Activated T-cell treated with anti-CD3 and anti-CD28 coated beads for 24 hours (primary cell): ENCODE results near the gene ELMOD3.
A peak's percentile ranks its signal among the peaks of the same experiment; 100 is the strongest.
"Not testable (repeated sequence)": the region's sequence is repeated elsewhere in the genome, so short reads cannot be mapped to it uniquely, and the experiment has no call there.

Source experiments
- DNase-seq: peaks from one replicate; pipeline ENCODE4 v3.0.0-alpha.2; 2020; ENCODE audit warnings: low read depth

ELMOD3 gene

DNA sequence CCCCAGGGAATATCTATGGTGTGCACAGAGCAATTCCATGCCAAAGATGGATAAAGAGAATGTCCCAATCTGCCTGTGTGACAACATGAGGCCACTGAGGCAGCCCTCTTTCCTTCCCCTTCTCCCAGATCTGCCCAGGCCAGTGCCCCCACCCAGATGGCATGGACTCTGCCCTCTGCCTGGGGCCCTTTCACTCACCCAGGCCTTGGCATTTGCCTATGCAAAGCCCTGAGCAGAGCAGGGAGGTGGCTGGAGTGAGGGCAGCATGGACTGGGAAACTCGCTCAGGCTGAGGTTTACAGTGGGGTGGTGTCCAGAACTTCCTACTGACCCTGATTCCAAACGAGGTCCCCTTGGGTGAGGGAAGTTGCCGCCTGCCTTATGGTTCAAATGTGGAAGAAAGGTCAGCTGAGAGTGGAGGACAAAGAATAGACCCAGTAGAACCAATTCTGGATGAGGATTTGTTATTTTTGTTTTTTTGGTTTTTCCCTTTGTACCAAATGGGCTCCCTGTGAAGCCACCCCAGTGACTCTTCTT lies 72.8 kb downstream of the ELMOD3 start:
- no peak for DNase-seq

GRCh38 chr2:85428343-85428881 lies 73.8 kb downstream of the ELMOD3 start:
- DNase-seq = no peak

DNA sequence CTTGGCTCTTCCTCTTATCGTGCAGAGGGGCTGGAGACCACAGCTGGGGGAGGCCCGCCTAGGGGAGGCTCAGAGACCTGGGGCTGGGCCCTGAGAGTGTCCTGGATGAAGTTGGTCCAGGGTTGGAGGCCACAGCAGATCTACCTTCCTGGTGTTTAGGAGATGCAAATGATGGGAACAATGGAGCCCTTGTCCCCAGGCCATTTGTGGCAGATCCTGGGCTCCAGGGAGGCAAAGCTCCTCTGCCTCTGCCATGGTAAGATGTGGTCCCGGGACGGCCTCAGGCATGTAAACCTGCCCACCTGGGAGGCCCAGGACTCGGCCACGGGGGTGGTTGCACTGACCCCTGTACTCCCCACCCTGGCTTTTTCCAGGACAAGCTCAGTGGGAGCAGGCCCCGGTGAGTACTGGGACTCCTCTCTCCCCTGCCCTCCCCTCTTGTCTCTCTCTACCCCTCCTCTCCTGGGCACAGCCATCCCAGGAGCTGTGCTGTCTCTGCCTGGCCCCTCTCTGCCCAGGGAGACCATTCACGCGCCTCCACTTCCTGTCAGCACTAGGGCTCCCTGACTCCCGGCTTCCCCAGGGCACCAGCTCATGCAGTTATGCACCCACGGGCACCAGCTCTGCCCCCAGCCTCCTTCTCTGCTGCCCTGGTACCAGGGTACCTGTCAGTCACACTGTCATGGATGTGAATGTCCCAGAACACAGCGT lies 74.8 kb downstream of the ELMOD3 start:
- DNase-seq = no peak

- no peak for DNase-seq
Observed at GRCh38 chr2:85429924-85430289, 75.3 kb downstream of the ELMOD3 start.

DNA sequence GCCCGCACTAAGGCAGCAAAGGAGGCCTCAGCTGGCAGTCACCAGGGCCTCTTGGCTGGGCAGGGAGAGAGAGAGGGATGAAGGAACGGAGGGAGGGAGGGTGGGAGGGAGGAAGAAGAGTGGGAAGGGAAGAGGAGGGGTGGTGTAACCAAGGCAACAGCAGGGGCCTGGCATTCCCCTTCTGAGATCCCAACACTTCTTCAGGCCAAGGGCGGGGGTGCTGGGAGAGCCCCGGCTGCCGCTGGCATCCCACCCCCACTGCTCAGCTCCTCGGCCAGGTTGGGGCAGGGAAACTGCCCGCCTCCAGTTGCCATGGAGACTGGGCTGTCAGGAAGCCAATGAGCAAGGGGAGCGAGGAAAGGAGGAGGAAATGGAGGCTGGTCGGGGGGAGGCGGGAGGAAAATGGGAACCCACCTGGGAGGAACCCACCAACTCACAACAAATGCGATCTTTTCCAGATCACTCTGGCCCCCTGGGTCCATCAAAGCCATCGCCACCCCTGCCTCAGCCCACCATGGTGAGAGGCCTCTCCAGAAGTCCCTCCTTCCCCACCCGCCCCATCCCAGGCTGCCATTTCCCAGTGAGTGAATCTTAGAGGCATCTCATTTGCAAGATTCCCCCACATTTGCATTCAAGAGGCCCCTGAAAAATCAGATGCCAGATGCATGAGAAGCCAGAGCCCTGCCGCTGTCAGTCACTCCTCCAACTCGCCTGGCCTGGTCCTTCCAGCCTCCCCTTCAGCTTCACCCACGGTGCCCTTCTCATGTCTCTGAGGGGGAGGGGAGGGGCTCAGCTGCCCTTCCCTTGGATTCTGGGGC lies 76.4 kb downstream of the ELMOD3 start:
- DNase-seq = no peak

DNA sequence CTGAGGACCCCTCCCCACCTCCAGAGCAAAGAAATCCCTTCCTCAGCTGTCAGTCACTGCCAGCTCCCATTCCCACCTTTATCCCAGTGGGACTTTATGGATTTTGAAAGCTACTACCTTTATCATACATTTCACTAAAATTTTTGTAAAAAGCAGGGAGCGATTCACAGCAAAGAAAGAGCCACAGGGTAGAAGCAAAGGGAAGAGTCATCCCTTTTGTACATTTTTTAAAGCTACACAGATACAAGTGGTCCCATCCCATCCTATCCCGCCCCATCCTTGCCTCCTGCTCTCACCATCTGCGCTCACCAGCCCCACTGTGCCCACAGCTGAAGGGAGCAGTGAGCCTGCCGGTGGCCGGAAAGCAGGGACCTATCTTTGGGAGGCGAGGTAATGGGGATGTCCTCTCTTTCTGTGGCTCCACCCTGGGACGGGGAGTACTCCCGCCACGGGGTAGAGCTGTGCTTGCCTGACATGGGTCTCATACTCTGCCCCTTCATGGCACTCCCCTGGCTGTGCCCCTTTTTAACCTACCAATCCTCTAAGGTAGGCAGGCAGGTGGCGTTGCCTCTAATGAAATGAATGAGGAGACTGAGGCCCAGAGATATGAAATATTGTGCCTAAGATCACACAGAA lies 77.1 kb downstream of the ELMOD3 start:
- no peak for DNase-seq

GRCh38 chr2:85433511-85434089 lies 79.0 kb downstream of the ELMOD3 start:
- no peak for DNase-seq

DNA sequence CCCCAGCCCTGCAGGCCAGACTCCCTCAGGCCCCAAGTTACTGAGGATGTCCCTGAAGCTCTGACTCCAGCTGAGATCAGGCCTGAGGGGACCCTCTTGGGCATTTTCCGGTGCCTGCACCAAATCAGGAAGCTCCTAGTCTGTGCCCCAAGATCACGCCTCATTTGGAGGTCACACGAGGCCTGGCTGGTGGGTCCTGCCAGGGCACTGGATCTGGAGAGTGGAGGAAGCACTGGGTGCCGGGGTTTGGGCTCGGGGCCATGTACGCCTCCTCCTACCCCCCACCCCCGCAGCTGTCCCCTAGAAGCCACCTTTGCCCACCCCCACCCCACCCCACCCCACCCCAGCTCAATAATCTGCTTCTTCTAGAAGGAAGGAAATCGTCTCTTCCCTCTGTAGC lies 80.1 kb downstream of the ELMOD3 start:
- DNase-seq = no peak

DNA sequence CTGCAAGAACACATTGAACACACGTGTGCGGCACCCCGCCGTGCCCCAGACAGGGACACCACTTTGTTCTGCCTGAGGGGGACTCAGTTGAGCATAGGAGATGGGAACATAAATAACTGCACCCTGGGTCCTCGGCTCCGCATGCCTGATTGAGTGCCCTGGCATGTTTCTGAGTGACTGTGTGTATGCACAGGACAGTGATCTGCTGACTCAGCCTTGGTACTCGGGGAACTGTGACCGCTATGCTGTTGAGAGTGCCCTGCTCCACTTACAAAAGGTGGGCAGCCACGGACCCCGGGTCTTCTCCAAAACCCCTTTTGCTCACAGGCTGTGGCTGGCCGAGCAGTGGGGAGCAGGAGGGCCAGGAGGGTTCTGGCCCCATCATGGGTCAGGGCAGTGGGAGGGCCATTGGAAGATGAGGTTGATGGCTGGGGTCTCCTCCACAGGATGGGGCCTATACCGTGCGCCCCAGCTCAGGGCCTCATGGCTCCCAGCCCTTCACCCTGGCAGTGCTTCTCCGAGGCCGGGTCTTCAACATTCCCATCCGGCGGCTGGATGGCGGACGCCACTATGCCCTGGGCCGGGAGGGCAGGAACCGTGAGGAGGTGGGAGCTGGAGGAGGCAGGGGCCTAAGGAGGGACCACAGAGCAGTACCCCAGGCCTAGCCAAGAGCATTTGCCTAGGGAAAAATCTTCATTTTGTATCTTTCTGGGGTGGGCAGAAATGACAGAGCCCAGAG lies 80.8 kb downstream of the ELMOD3 start:
- DNase-seq = no peak

GRCh38 chr2:85435981-85436835 lies 81.6 kb downstream of the ELMOD3 start:
- DNase-seq = no peak

- DNase-seq = no peak
Observed at GRCh38 chr2:85436836-85437487, 82.4 kb downstream of the ELMOD3 start.

- DNase-seq = peak; percentile 57
Observed at GRCh38 chr2:85437488-85438200, 83.1 kb downstream of the ELMOD3 start.

GRCh38 chr2:85438201-85439024 lies 83.8 kb downstream of the ELMOD3 start:
- DNase-seq = no peak

DNA sequence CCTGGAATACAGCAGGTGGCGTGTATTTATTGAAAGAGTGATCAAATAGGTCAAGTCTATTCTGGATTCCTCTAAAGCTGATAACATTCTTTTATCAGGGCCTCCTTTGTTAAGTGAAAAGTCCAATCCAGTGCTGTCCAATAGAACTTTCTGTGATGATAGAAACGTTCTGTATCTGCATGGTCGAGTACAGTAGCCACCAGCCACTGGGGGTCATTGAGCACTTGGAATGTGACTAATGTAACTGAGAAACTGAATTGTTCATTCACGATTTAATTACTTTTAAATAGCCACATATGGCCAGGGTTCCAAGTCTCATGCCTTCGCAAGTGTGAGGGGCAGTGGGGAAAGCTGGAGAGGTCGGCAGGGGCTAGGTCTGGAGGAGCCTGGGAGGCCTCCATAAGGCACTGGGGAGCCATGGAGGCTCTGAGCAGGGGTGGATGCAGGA lies 84.5 kb downstream of the ELMOD3 start:
- no peak for DNase-seq

DNA sequence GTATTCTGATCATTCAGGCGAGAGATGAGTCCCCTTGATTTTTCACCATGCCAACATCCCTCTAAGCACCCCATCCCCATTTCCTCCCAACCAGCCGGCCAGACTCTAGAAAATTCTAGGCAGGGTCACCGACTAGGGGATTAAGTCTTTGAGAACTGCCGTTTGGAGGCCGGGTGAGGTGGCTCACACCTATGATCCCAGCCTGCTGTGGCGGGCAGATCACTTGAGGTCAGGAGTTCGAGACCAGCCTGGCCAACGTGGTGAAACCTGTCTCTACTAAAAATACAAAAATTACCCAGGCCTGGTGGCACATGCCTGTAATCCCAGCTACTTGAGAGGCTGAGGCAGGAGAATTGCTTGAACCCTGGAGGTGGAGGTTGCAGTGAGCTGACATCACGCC lies 85.0 kb downstream of the ELMOD3 start:
- DNase-seq = not testable (repeated sequence)

- DNase-seq = no peak
Observed at GRCh38 chr2:85439986-85440385, 85.4 kb downstream of the ELMOD3 start.

- DNase-seq = no peak
Observed at GRCh38 chr2:85440729-85441128, 86.2 kb downstream of the ELMOD3 start.
